GM23338 (cell line): Measurements from ENCODE around the gene LRBA. TPM values are rescaled to one million over a fixed set of nuclear protein-coding genes. Genes with fewer than 3 reads are reported as not detected.
A peak's percentile ranks its signal among the peaks of the same experiment; 100 is the strongest.

Source experiments
- ATAC-seq: fragments of 200-7000 bp; cut with Tn5 transposase; 3 replicates; pipeline ENCODE4 v1.9.1; 2020
- DNase-seq: peaks from one replicate; pipeline ENCODE4 v3.0.0-alpha.2; 2015; ENCODE audit warnings: low spot score
- H2AFZ ChIP-seq: fragments of 200-600 bp; sonication (generic); 2 replicates; pipeline ENCODE4 v1.8.0; 2016; ENCODE audit warnings: antibody characterized with exemption, mild to moderate bottlenecking, moderate library complexity
- H3F3A ChIP-seq: fragments of 200-600 bp; sonication (generic); replicated peaks from 2 replicates; pipeline ENCODE4 v1.8.0; 2017; ENCODE audit warnings: antibody characterized with exemption, mixed run types, low read depth
- H3K27ac ChIP-seq: fragments of 200-600 bp; sonication (generic); 2 replicates; pipeline ENCODE4 v1.6.1; 2016; ENCODE audit warnings: low read depth
- H3K27me3 ChIP-seq: fragments of 200-600 bp; sonication (generic); 2 replicates; pipeline ENCODE4 v1.8.0; 2016; ENCODE audit warnings: mild to moderate bottlenecking, mixed run types, moderate library complexity; ENCODE audit not compliant: insufficient read depth
- H3K36me3 ChIP-seq: fragments of 200-600 bp; sonication (generic); 2 replicates; pipeline ENCODE4 v1.8.0; 2016; ENCODE audit warnings: mild to moderate bottlenecking; ENCODE audit not compliant: insufficient read depth
- H3K4me1 ChIP-seq: fragments of 200-600 bp; sonication (generic); 2 replicates; pipeline ENCODE4 v1.8.0; 2016; ENCODE audit warnings: mild to moderate bottlenecking, moderate library complexity; ENCODE audit not compliant: insufficient read depth
- H3K4me2 ChIP-seq: fragments of 200-600 bp; sonication (generic); 2 replicates; pipeline ENCODE4 v1.7.1; 2017; ENCODE audit warnings: mixed run types
- H3K4me3 ChIP-seq: fragments of 200-600 bp; sonication (generic); 2 replicates; pipeline ENCODE4 v1.6.1; 2016; ENCODE audit warnings: mixed run types
- H3K79me2 ChIP-seq: fragments of 200-600 bp; sonication (generic); replicated peaks from 2 replicates; pipeline ENCODE4 v1.8.0; 2017; ENCODE audit warnings: mild to moderate bottlenecking; ENCODE audit not compliant: insufficient read depth
- H3K9me2 ChIP-seq: fragments of 200-600 bp; sonication (generic); 2 replicates; pipeline ENCODE4 v1.8.0; 2017; ENCODE audit not compliant: insufficient read depth
- H4K20me1 ChIP-seq: fragments of 200-600 bp; sonication (generic); replicated peaks from 2 replicates; pipeline ENCODE4 v1.8.0; 2017; ENCODE audit warnings: mild to moderate bottlenecking; ENCODE audit not compliant: insufficient read depth
- H3K27ac Mint-ChIP-seq: 2 replicates; pipeline ENCODE4 v1.8.0; 2020; ENCODE audit warnings: inconsistent platforms, mild to moderate bottlenecking, moderate library complexity, mixed read lengths
- H3K27me3 Mint-ChIP-seq: 3 replicates; pipeline ENCODE4 v1.8.0; 2022; ENCODE audit warnings: low read depth, mild to moderate bottlenecking, moderate library complexity, mixed read lengths, inconsistent platforms; ENCODE audit not compliant: insufficient read depth, poor library complexity
- H3K36me3 Mint-ChIP-seq: 3 replicates; pipeline ENCODE4 v1.8.0; 2021; ENCODE audit warnings: low read depth, mild to moderate bottlenecking, inconsistent platforms, moderate library complexity, mixed read lengths
- H3K4me1 Mint-ChIP-seq: 3 replicates; pipeline ENCODE4 v1.8.0; 2020; ENCODE audit warnings: mild to moderate bottlenecking, inconsistent platforms, mixed read lengths
- H3K4me3 Mint-ChIP-seq: 3 replicates; pipeline ENCODE4 v1.8.0; 2021; ENCODE audit warnings: moderate library complexity, mild to moderate bottlenecking, inconsistent platforms, mixed read lengths
- H3K9me3 Mint-ChIP-seq: 3 replicates; pipeline ENCODE4 v1.8.0; 2020; ENCODE audit warnings: moderate library complexity, mild to moderate bottlenecking, inconsistent platforms, mixed read lengths
- CREB1 ChIP-seq: fragments of 250-450 bp; sonication (Bioruptor Pico); IDR thresholded peaks from 2 replicates; pipeline ENCODE4 v1.5.0; 2020; ENCODE audit warnings: low read depth, mild to moderate bottlenecking, moderate library complexity
- EZH2 ChIP-seq: fragments of 200-600 bp; sonication (generic); IDR thresholded peaks from one replicate; pipeline ENCODE4 v1.8.0; 2017; ENCODE audit warnings: antibody characterized with exemption, mild to moderate bottlenecking, low read depth; ENCODE audit not compliant: unreplicated experiment
- EZH2phosphoT487 ChIP-seq: fragments of 200-600 bp; sonication (generic); IDR thresholded peaks from one replicate; pipeline ENCODE4 v1.8.1; 2018; ENCODE audit warnings: antibody characterized with exemption; ENCODE audit not compliant: unreplicated experiment
- JUNB ChIP-seq: IDR thresholded peaks from one replicate; pipeline ENCODE4 v1.6.1; 2016; ENCODE audit warnings: antibody characterized with exemption; ENCODE audit not compliant: unreplicated experiment
- POLR2AphosphoS5 ChIP-seq: IDR thresholded peaks from 2 replicates; pipeline ENCODE4 v1.6.1; 2016; ENCODE audit warnings: antibody characterized with exemption, low read depth
- ZNF114 ChIP-seq: fragments of 250-450 bp; sonication (Bioruptor Pico); IDR thresholded peaks from 2 replicates; pipeline ENCODE4 v1.5.0; 2020; ENCODE audit warnings: mild to moderate bottlenecking, moderate library complexity
- ZNF331 ChIP-seq: fragments of 250-450 bp; sonication (Bioruptor Pico); IDR thresholded peaks from 2 replicates; pipeline ENCODE4 v1.5.0; 2020; ENCODE audit warnings: low read depth, mild to moderate bottlenecking, moderate library complexity
- polyA plus RNA-seq: library from polyadenylated mRNA; unstranded; fragments of >200 nt; fragmentation: Nextera tagmentation; extraction: Ambion mirVana; gene quantifications from 2 replicates; pipeline ENCODE4 v1.2.1, GENCODE V29; 2016
- total RNA-seq: library from RNA; depleted of rRNA; stranded (reverse); fragments of >200 nt; shearing (Covaris generic); gene quantifications from 2 replicates; pipeline ENCODE4 v1.2.3, GENCODE V29; 2014
- TF ChIP-seq, protein P1 (sequence below): IDR thresholded peaks from 2 replicates; pipeline ENCODE4 v1.6.1; 2016; ENCODE audit warnings: antibody characterized with exemption
- TF ChIP-seq, protein P2 (sequence below): IDR thresholded peaks from one replicate; pipeline ENCODE4 v1.6.1; 2018; ENCODE audit warnings: antibody characterized with exemption; ENCODE audit not compliant: unreplicated experiment
- TF ChIP-seq, protein P3 (sequence below), 2 experiments: fragments of 200-600 bp in 1 of 2; sonication (generic) in 1 of 2; conservative IDR thresholded peaks; 2 replicates each; pipeline versions ENCODE4 v1.5.1 to v1.6.1; 2016 to 2017; ENCODE audit warnings: antibody characterized with exemption in 2 of 2, low read depth in 2 of 2, mild to moderate bottlenecking in 2 of 2, moderate library complexity in 1 of 2

The LRBA gene
- total and polyA plus RNA-seq, 2 experiments from 2014 or later, result 23.3 to 126 TPM

DNA sequence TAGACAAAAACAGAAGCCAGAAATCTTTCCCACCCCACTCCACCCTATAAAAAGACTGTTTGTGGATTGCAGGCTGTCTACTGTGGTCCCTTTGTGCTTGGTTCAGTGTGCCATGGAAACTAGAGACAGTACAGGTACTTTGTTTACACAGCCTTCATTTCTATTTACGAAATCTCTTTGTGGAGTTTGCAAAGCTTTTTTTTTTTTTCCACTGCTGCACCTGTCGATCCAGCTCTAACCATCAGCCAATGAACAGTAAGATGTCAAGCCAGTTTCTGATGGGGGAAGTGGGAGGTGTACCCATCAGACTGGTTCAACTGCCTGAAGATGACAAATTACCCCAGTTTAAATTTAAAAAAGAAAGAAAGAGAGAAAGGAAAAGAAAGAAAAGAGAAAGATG lies 20.2 kb upstream of the LRBA start:
- no peaks in the 10 kb centered on the region for H3K9me3 Mint-ChIP-seq
- no peaks in the 10 kb centered on the region for H4K20me1 ChIP-seq
- no peaks in the 10 kb centered on the region for H3K27me3 ChIP-seq
- no peak for TF ChIP-seq ZNF331 (CRISPR knock-in tag)
- TF ChIP-seq, protein P1, sequence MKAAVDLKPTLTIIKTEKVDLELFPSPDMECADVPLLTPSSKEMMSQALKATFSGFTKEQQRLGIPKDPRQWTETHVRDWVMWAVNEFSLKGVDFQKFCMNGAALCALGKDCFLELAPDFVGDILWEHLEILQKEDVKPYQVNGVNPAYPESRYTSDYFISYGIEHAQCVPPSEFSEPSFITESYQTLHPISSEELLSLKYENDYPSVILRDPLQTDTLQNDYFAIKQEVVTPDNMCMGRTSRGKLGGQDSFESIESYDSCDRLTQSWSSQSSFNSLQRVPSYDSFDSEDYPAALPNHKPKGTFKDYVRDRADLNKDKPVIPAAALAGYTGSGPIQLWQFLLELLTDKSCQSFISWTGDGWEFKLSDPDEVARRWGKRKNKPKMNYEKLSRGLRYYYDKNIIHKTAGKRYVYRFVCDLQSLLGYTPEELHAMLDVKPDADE, result no peak
- no peak for TF ChIP-seq ZNF114
- TF ChIP-seq, protein P2, sequence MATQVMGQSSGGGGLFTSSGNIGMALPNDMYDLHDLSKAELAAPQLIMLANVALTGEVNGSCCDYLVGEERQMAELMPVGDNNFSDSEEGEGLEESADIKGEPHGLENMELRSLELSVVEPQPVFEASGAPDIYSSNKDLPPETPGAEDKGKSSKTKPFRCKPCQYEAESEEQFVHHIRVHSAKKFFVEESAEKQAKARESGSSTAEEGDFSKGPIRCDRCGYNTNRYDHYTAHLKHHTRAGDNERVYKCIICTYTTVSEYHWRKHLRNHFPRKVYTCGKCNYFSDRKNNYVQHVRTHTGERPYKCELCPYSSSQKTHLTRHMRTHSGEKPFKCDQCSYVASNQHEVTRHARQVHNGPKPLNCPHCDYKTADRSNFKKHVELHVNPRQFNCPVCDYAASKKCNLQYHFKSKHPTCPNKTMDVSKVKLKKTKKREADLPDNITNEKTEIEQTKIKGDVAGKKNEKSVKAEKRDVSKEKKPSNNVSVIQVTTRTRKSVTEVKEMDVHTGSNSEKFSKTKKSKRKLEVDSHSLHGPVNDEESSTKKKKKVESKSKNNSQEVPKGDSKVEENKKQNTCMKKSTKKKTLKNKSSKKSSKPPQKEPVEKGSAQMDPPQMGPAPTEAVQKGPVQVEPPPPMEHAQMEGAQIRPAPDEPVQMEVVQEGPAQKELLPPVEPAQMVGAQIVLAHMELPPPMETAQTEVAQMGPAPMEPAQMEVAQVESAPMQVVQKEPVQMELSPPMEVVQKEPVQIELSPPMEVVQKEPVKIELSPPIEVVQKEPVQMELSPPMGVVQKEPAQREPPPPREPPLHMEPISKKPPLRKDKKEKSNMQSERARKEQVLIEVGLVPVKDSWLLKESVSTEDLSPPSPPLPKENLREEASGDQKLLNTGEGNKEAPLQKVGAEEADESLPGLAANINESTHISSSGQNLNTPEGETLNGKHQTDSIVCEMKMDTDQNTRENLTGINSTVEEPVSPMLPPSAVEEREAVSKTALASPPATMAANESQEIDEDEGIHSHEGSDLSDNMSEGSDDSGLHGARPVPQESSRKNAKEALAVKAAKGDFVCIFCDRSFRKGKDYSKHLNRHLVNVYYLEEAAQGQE, result no peak
- no peak for TF ChIP-seq EZH2
- TF ChIP-seq CREB1 (CRISPR knock-in tag), result no peak
- no peak for TF ChIP-seq EZH2phosphoT487
- TF ChIP-seq JUNB, result no peak
- no peak for TF ChIP-seq POLR2AphosphoS5
- TF ChIP-seq, protein P3, sequence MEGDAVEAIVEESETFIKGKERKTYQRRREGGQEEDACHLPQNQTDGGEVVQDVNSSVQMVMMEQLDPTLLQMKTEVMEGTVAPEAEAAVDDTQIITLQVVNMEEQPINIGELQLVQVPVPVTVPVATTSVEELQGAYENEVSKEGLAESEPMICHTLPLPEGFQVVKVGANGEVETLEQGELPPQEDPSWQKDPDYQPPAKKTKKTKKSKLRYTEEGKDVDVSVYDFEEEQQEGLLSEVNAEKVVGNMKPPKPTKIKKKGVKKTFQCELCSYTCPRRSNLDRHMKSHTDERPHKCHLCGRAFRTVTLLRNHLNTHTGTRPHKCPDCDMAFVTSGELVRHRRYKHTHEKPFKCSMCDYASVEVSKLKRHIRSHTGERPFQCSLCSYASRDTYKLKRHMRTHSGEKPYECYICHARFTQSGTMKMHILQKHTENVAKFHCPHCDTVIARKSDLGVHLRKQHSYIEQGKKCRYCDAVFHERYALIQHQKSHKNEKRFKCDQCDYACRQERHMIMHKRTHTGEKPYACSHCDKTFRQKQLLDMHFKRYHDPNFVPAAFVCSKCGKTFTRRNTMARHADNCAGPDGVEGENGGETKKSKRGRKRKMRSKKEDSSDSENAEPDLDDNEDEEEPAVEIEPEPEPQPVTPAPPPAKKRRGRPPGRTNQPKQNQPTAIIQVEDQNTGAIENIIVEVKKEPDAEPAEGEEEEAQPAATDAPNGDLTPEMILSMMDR (conservative IDR thresholded peaks at IDR 0.05; ENCODE audit: low read depth in 2 of 2), result no peak
- H3K36me3 ChIP-seq, result no peaks in the 10 kb centered on the region
- no peak overlapping the region for H2AFZ ChIP-seq
- H3K27ac Mint-ChIP-seq, result peak overlapping the region; percentile 19; the same call in 1 of the 2 replicates
- no peak overlapping the region for H3K4me3 ChIP-seq
- H3K4me2 ChIP-seq, result no peak overlapping the region
- peaks cover 6% of the 10 kb centered on the region for H3K27me3 Mint-ChIP-seq
- no peaks in the 10 kb centered on the region for H3K9me2 ChIP-seq
- 0 out of 2 replicates have a peak, but pooled peaks cover 8% of the 10 kb centered on the region for H3K79me2 ChIP-seq
- no peaks in the 10 kb centered on the region for H3F3A ChIP-seq
- H3K36me3 Mint-ChIP-seq, result peaks cover 23% of the 10 kb centered on the region
- H3K27ac ChIP-seq, result peak overlapping the region; percentile 51
- ATAC-seq, result peak; percentile 39; the same call in 2 of the 3 replicates
- H3K4me1 Mint-ChIP-seq, result peaks cover 11% of the 10 kb centered on the region
- peaks cover 12% of the 10 kb centered on the region for H3K4me1 ChIP-seq
- no peak overlapping the region for H3K4me3 Mint-ChIP-seq
- DNase-seq, result peak; percentile 32
